HCT116 (cell line): ENCODE data around the gene STC2. TPM values are rescaled to one million over a fixed set of nuclear protein-coding genes. Genes with fewer than 3 reads are reported as not detected.

Experiments
- ATAC-seq: fragments of 200-7000 bp; cut with Tn5 transposase; 2 replicates; pipeline ENCODE4 v1.9.1; 2020; ENCODE audit warnings: mild to moderate bottlenecking, moderate library complexity
- BruUV-seq: library from RNA; stranded (reverse); fragments of 400-500 nt; replicated peaks from 2 replicates; lab custom pipeline; 2021; lab: Mats Ljungman, UMichigan
- CTCF ChIA-PET: fragments of 300-600 bp; sonication (Branson Sonifier 250); formaldehyde crosslinking; loops from one replicate; lab custom pipeline; 2021; ENCODE audit warnings: antibody characterized with exemption; lab: Charles Lee
- POLR2A ChIA-PET: fragments of 300-600, 350-600 bp; sonication (Branson Sonifier 250); formaldehyde crosslinking; loops from one replicate; lab custom pipeline; 2021; ENCODE audit warnings: antibody characterized with exemption; lab: Charles Lee
- RAD21 ChIA-PET, 2 experiments: fragments of 300-600 bp; sonication (Branson Sonifier 250); formaldehyde crosslinking; loops; one replicate each; lab custom pipeline; 2023; ENCODE audit warnings: low total read pairs in 2 of 2; ENCODE audit not compliant: uncharacterized antibody in 2 of 2, unreplicated experiment in 2 of 2, low non-redundant PET in 1 of 2; lab: Charles Lee
- DNase-seq: peaks from one replicate; pipeline ENCODE4 v3.0.0-alpha.2; 2010; ENCODE audit warnings: low read depth, low spot score
- H2AFZ ChIP-seq: fragments of 200-600 bp; shearing (Covaris generic), sonication (generic); 2 replicates; pipeline ENCODE4 v1.6.1; 2017; ENCODE audit warnings: low read depth, mixed run types, mixed read lengths, antibody characterized with exemption, low read length; ENCODE audit not compliant: poor library complexity, severe bottlenecking
- H3K27ac ChIP-seq: 2 replicates; pipeline ENCODE4 v1.5.1; 2012; ENCODE audit warnings: low read depth, low read length
- H3K27me3 ChIP-seq: fragments of 200-600 bp; sonication (generic); 2 replicates; pipeline ENCODE4 v1.6.1; 2016; ENCODE audit warnings: mixed run types, low read length, mixed read lengths; ENCODE audit not compliant: insufficient read depth
- H3K36me3 ChIP-seq, 2 experiments: fragments of 200-500 bp in 1 of 2; fragments of 200-600 bp in 1 of 2; sonication (Bioruptor generic) in 1 of 2; sonication (generic) in 1 of 2; 2 replicates each; pipeline versions ENCODE4 v1.5.1 to v1.6.1; 2014 to 2016; ENCODE audit warnings: low read length in 2 of 2, inconsistent platforms in 1 of 2, mixed read lengths in 1 of 2, mixed run types in 1 of 2; ENCODE audit not compliant: insufficient read depth in 2 of 2, control insufficient read depth in 1 of 2
- H3K4me1 ChIP-seq, 2 experiments: fragments of 200-600 bp in 1 of 2; sonication (generic) in 1 of 2; 2 replicates each; pipeline versions ENCODE4 v1.5.1 to v1.6.1; 2012 to 2017; ENCODE audit warnings: low read length in 2 of 2, inconsistent platforms in 1 of 2, mild to moderate bottlenecking in 1 of 2, mixed read lengths in 1 of 2, mixed run types in 1 of 2, moderate library complexity in 1 of 2; ENCODE audit not compliant: insufficient read depth in 2 of 2, control insufficient read depth in 1 of 2
- H3K4me2 ChIP-seq: fragments of 200-600 bp; sonication (generic); 2 replicates; pipeline ENCODE4 v1.6.1; 2017; ENCODE audit warnings: mixed run types, low read length, mixed read lengths
- H3K4me3 ChIP-seq, 2 experiments: fragments of 200-600 bp in 1 of 2; sonication (generic) in 1 of 2; replicated peaks in 1 of 2; 2 replicates each; pipeline ENCODE4 v1.5.1; 2011 to 2016; ENCODE audit warnings: low read length in 2 of 2, control low read depth in 1 of 2, low read depth in 1 of 2, mild to moderate bottlenecking in 1 of 2, mixed read lengths in 1 of 2, mixed run types in 1 of 2
- H3K79me2 ChIP-seq: fragments of 200-600 bp; sonication (generic); 2 replicates; pipeline ENCODE4 v1.6.1; 2017; ENCODE audit warnings: mild to moderate bottlenecking, mixed run types, low read length, moderate library complexity, mixed read lengths; ENCODE audit not compliant: insufficient read depth
- H3K9ac ChIP-seq: fragments of 200-600 bp; sonication (generic); 2 replicates; pipeline ENCODE4 v1.6.1; 2016; ENCODE audit warnings: low read length, mixed read lengths
- H3K9me2 ChIP-seq: fragments of 200-600 bp; sonication (generic), shearing (Covaris generic); 2 replicates; pipeline ENCODE4 v1.6.1; 2017; ENCODE audit warnings: mixed run types, mild to moderate bottlenecking, moderate library complexity; ENCODE audit not compliant: insufficient read depth
- H3K9me3 ChIP-seq, 2 experiments: fragments of 200-500 bp in 1 of 2; fragments of 200-600 bp in 1 of 2; sonication (Bioruptor generic) in 1 of 2; sonication (generic) in 1 of 2; 2 replicates each; pipeline ENCODE4 v1.6.1; 2014 to 2017; ENCODE audit warnings: low read length in 2 of 2, mixed read lengths in 2 of 2, inconsistent platforms in 1 of 2, low read depth in 1 of 2, mild to moderate bottlenecking in 1 of 2, mixed run types in 1 of 2, moderate library complexity in 1 of 2; ENCODE audit not compliant: control insufficient read depth in 1 of 2, insufficient read depth in 1 of 2
- H4K20me1 ChIP-seq: fragments of 200-600 bp; sonication (generic), shearing (Covaris generic); 2 replicates; pipeline ENCODE4 v1.6.1; 2017; ENCODE audit warnings: mixed run types, mild to moderate bottlenecking, moderate library complexity; ENCODE audit not compliant: insufficient read depth
- CBX3 ChIP-seq: IDR thresholded peaks from 2 replicates; pipeline ENCODE4 v1.6.1; 2012; ENCODE audit warnings: low read depth
- CEBPB ChIP-seq: IDR thresholded peaks from 2 replicates; pipeline ENCODE4 v1.6.1; 2012; ENCODE audit warnings: low read depth
- EGR1 ChIP-seq: IDR thresholded peaks from 2 replicates; pipeline ENCODE4 v1.6.1; 2012; ENCODE audit warnings: low read depth
- ELF1 ChIP-seq: IDR thresholded peaks from 2 replicates; pipeline ENCODE4 v1.6.1; 2012; ENCODE audit warnings: low read depth, borderline replicate concordance
- EZH2 ChIP-seq: fragments of 200-600 bp; sonication (generic); IDR thresholded peaks from 2 replicates; pipeline ENCODE4 v1.6.1; 2017; ENCODE audit warnings: antibody characterized with exemption, mixed run types
- EZH2phosphoT487 ChIP-seq: fragments of 200-600 bp; IDR thresholded peaks from 2 replicates; pipeline ENCODE4 v1.6.1; 2018; ENCODE audit warnings: antibody characterized with exemption, borderline replicate concordance
- FOSL1 ChIP-seq: IDR thresholded peaks from 2 replicates; pipeline ENCODE4 v1.6.1; 2012; ENCODE audit warnings: low read depth
- JUND ChIP-seq: IDR thresholded peaks from 2 replicates; pipeline ENCODE4 v1.6.1; 2012
- POLR2A ChIP-seq: IDR thresholded peaks from 2 replicates; pipeline ENCODE4 v1.7.0; 2011; ENCODE audit warnings: borderline replicate concordance; ENCODE audit not compliant: insufficient read depth, insufficient read length; ENCODE audit errors: extremely low read depth
- POLR2AphosphoS5 ChIP-seq: IDR thresholded peaks from 2 replicates; pipeline ENCODE4 v1.6.1; 2011; ENCODE audit warnings: mild to moderate bottlenecking, low read depth, low read length, moderate library complexity
- REST ChIP-seq: IDR thresholded peaks from 2 replicates; pipeline ENCODE4 v1.6.1; 2012; ENCODE audit warnings: low read depth
- SIN3A ChIP-seq: IDR thresholded peaks from 2 replicates; pipeline ENCODE4 v1.6.1; 2012; ENCODE audit warnings: low read depth
- SP1 ChIP-seq: IDR thresholded peaks from 2 replicates; pipeline ENCODE4 v1.6.1; 2012; ENCODE audit warnings: low read depth
- SRF ChIP-seq: IDR thresholded peaks from 2 replicates; pipeline ENCODE4 v1.6.1; 2012; ENCODE audit warnings: low read depth
- TCF7L2 ChIP-seq: IDR thresholded peaks from 2 replicates; pipeline ENCODE4 v1.7.0; 2011; ENCODE audit warnings: borderline replicate concordance, inconsistent platforms; ENCODE audit not compliant: insufficient read depth, insufficient read length; ENCODE audit errors: extremely low read depth
- YY1 ChIP-seq: IDR thresholded peaks from 2 replicates; pipeline ENCODE4 v1.6.1; 2011; ENCODE audit warnings: low read length, low read depth, moderate library complexity, mild to moderate bottlenecking; ENCODE audit not compliant: insufficient replicate concordance; ENCODE audit errors: extremely low read depth
- ZNF274 ChIP-seq: fragments of 200-500 bp; sonication (Bioruptor generic); IDR thresholded peaks from 2 replicates; pipeline ENCODE4 v1.6.1; 2014; ENCODE audit warnings: mild to moderate bottlenecking, low read depth, low read length, inconsistent platforms
- intact Hi-C: fragments of 100-400 bp; cut with micrococcal nuclease; formaldehyde crosslinking; loops from 2 replicates; pipeline ENCODE4 v1.10.0; 2022
- total RNA-seq: library from RNA; stranded (reverse); gene quantifications from one replicate; pipeline ENCODE4 v1.2.1, GENCODE V29; 2021; ENCODE audit not compliant: unreplicated experiment
- TF ChIP-seq, protein P1 (sequence below), 3 experiments: fragments of 200-600 bp in 1 of 3; sonication (generic) in 1 of 3; IDR thresholded peaks in 2 of 3; conservative IDR thresholded peaks in 1 of 3; 2 replicates each; pipeline ENCODE4 v1.5.1; 2012 to 2017; ENCODE audit warnings: low read depth in 2 of 3, low read length in 2 of 3, antibody characterized with exemption in 1 of 3, borderline replicate concordance in 1 of 3, control low read depth in 1 of 3, mild to moderate bottlenecking in 1 of 3, mixed read lengths in 1 of 3, mixed run types in 1 of 3, moderate library complexity in 1 of 3; ENCODE audit not compliant: insufficient read depth in 1 of 3

Gene STC2
- total RNA-seq, 1 experiment from 2014 or later, result 97.3 TPM

- no peak for TF ChIP-seq REST
Observed at GRCh38 chr5:173307695-173308094, 20.5 kb downstream of the STC2 start (continued).

DNA sequence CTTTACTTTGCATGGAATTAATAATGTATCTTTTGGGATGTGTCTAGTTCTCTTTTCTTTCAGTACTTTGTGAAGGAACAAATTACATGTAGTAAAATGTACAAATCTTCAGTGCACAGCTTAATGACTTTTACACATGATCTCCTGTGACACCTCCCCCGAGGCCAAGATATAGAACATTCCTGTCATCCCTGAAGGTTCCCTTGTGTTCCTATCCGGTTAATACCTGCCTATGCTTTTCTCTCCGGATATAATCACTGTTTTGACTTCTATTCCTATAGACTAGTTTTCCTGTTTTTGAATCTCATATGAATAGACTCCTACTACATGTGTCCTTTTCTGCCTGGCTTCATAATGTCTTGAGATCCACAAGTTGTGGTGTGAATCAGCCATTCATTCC lies 21.5 kb downstream of the STC2 start:
- Histone ChIP-seq H2AFZ (no peak overlapping the region), H3K4me2 (no peak overlapping the region), H4K20me1 (no peaks in the 10 kb centered on the region), H3K9me2 (no peaks in the 10 kb centered on the region), H3K79me2 (no peaks in the 10 kb centered on the region), H3K36me3 (no peaks in the 10 kb centered on the region), H3K4me3 (no peak overlapping the region), H3K9me3 (peaks cover 0 to 7% of the 10 kb centered on the region in 2 experiments; a peak in 1 of 4 replicates), H3K27ac (no peak overlapping the region), H3K4me1 (peaks cover 26 to 39% of the 10 kb centered on the region in 2 experiments), H3K27me3 (no peaks in the 10 kb centered on the region), H3K9ac (no peak overlapping the region)
- RAD21 ChIA-PET, result no interaction called here
- CTCF ChIA-PET, result no interaction called here
- ATAC-seq (no peak), DNase-seq (no peak)
- POLR2A ChIA-PET, result interaction anchor here (3.4 kb wide), 1 partner anchor 21 kb away, joined by 15 read pairs; the partner anchor contains the start of gene STC2
- BruUV-seq, result no TSS peak
- TF ChIP-seq TCF7L2 (no peak), REST (no peak), SIN3A (no peak), POLR2AphosphoS5 (no peak), JUND (no peak), ELF1 (no peak), SRF (no peak), ZNF274 (no peak), POLR2A (no peak), EZH2 (no peak), EZH2phosphoT487 (no peak), CBX3 (no peak), YY1 (no peak), FOSL1 (no peak), SP1 (no peak), CEBPB (no peak), EGR1 (no peak)
- TF ChIP-seq, protein P1, sequence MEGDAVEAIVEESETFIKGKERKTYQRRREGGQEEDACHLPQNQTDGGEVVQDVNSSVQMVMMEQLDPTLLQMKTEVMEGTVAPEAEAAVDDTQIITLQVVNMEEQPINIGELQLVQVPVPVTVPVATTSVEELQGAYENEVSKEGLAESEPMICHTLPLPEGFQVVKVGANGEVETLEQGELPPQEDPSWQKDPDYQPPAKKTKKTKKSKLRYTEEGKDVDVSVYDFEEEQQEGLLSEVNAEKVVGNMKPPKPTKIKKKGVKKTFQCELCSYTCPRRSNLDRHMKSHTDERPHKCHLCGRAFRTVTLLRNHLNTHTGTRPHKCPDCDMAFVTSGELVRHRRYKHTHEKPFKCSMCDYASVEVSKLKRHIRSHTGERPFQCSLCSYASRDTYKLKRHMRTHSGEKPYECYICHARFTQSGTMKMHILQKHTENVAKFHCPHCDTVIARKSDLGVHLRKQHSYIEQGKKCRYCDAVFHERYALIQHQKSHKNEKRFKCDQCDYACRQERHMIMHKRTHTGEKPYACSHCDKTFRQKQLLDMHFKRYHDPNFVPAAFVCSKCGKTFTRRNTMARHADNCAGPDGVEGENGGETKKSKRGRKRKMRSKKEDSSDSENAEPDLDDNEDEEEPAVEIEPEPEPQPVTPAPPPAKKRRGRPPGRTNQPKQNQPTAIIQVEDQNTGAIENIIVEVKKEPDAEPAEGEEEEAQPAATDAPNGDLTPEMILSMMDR (IDR thresholded peaks at IDR 0.05 in 2 of 3, conservative IDR thresholded peaks at IDR 0.05 in 1 of 3; ENCODE audit: borderline replicate concordance in 1 of 3, insufficient read depth in 1 of 3, low read depth in 2 of 3, low read length in 2 of 3), result no peak
- intact Hi-C loops, result no loop called here
